CD4-positive, alpha-beta T cell treated with Interleukin-6 for 4 hours (primary cell): ENCODE data around the gene CEACAM8.
"Not testable (repeated sequence)": the region's sequence is repeated elsewhere in the genome, so short reads cannot be mapped to it uniquely, and the experiment has no call there.

Experiments
- DNase-seq: peaks from one replicate; pipeline ENCODE4 v3.0.0-alpha.2; 2020; ENCODE audit warnings: mixed read lengths

Gene CEACAM8

GRCh38 chr19:42540071-42540553 lies 54.6 kb downstream of the CEACAM8 start:
- no peak for DNase-seq

DNA sequence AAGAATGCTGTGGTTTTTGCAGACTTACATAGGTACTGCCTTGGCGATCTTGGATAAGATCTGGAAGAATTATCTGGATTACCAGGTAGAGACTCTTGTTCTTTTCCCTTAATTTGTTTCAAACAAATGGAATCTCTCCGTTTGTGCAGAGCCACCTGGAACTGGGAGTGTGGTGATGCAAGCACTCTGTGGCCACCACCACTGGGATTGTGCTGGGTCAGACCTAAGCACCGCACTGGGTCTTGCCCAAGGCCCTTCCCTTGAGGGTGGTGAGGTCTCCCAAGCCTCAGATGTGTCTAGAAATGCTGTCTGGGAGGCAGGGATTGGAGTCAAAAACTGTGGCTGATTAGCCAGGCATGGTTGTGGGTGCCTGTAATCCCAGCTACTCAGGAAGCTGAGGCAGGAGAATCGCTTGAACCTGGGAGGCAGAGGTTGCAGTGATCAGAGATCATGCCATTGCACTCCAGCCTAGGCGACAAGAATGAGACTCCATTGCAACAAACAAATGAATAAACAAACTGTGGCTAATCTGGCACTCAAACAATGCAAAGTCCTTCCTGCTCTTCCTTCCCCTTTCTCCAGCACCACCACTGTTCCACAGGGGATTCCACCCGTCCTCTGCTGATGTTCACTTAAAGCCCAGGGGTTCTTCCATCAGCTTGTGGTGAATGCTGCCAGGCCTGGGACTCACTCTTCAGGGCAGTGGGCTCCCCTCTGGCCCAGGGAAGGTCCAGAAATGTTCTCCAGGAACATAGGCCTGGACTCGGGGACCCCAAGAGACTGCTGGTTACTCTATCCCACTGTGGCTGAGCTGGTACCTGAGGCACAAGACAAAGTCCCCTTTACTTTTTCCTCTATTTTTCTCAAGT lies 55.6 kb downstream of the CEACAM8 start:
- no peak for DNase-seq

GRCh38 chr19:42535276-42535675 lies 59.4 kb downstream of the CEACAM8 start:
- not testable (repeated sequence) for DNase-seq

GRCh38 chr19:42534391-42534790 lies 60.3 kb downstream of the CEACAM8 start:
- no peak for DNase-seq

GRCh38 chr19:42532891-42533290 lies 61.8 kb downstream of the CEACAM8 start:
- DNase-seq = no peak

- DNase-seq = no peak
These were observed 63.4 kb downstream of the CEACAM8 start for GRCh38 chr19:42531313-42531712.
